ENCODE data around the gene FZD8. TPM values are rescaled to one million over a fixed set of nuclear protein-coding genes. Genes with fewer than 3 reads are reported as not detected.

Gene FZD8
- total and polyA plus RNA-seq, 2 experiments from 2014 or later, result 0.47 to 8.7 TPM

- H3K27me3 Mint-ChIP-seq (ENCODE audit: insufficient read depth, low read depth, poor library complexity), result peaks cover 11% of the 10 kb centered on the region
- no peaks in the 10 kb centered on the region for H3K9me3 Mint-ChIP-seq
- Histone ChIP-seq H2AFZ (no peak overlapping the region), H3F3A (replicated peaks; ENCODE audit: low read depth) (peaks cover 4% of the 10 kb centered on the region; the same call in 1 of the 2 replicates), H4K20me1 (replicated peaks; ENCODE audit: insufficient read depth) (no peaks in the 10 kb centered on the region), H3K4me2 (peak overlapping the region; percentile 31), H3K4me1 (ENCODE audit: insufficient read depth) (peaks cover 44% of the 10 kb centered on the region), H3K79me2 (replicated peaks; ENCODE audit: insufficient read depth) (no peaks in the 10 kb centered on the region), H3K9me2 (ENCODE audit: insufficient read depth) (no peaks in the 10 kb centered on the region; the same call in none of the 2 replicates), H3K27me3 (ENCODE audit: insufficient read depth) (no peaks in the 10 kb centered on the region), H3K27ac (ENCODE audit: low read depth) (peak overlapping the region; percentile 71; the same call in 1 of the 2 replicates), H3K36me3 (ENCODE audit: insufficient read depth) (no peaks in the 10 kb centered on the region), H3K4me3 (peak overlapping the region; percentile 18)
- DNase-seq (ENCODE audit: low spot score), result peak; percentile 28
- H3K27ac Mint-ChIP-seq, result no peak overlapping the region
- ATAC-seq, result peak; percentile 70
- peaks cover 53% of the 10 kb centered on the region for H3K4me1 Mint-ChIP-seq
- H3K4me3 Mint-ChIP-seq, result peak overlapping the region; percentile 25; the same call in 2 of the 3 replicates
- TF ChIP-seq ZNF462 (CRISPR knock-in tag; IDR thresholded peaks at IDR 0.05) (0 out of 2 replicates have a peak, but pooled peaks have one; percentile 65), CTCF (conservative IDR thresholded peaks at IDR 0.05; ENCODE audit: low read depth in 2 of 2) (no peak), ZNF114 (CRISPR knock-in tag; IDR thresholded peaks at IDR 0.05) (no peak), NANOG (IDR thresholded peaks at IDR 0.05; ENCODE audit: borderline replicate concordance) (peak; percentile 85)
- H3K36me3 Mint-ChIP-seq (ENCODE audit: low read depth), result no peaks in the 10 kb centered on the region
These were observed 49.6 kb upstream of the FZD8 start for GRCh38 chr10:35691522-35692236.

All from GM23338 (cell line).